Measurements from ENCODE around the gene C16orf78. TPM values are rescaled to one million over a fixed set of nuclear protein-coding genes. Genes with fewer than 3 reads are reported as not detected.

C16orf78 gene
- total and polyA plus RNA-seq, 2 of the 4 experiments (the other 2 are of a cell fraction), result not detected

- H4K20me1 ChIP-seq (ENCODE audit: insufficient read depth, low read length), result no peaks in the 10 kb centered on the region
Observed at GRCh38 chr16:49359591-49359990, 14.0 kb upstream of the C16orf78 start.

More at GRCh38 chr16:49359591-49359990, 14.0 kb upstream of the C16orf78 start:
- intact Hi-C loops (cut with micrococcal nuclease), result no loop called here
- Histone ChIP-seq H3K23ac (ENCODE audit: low read depth, low read length) (no peak overlapping the region), H3K4me2 (ENCODE audit: low read depth, low read length) (no peak overlapping the region), H2BK120ac (ENCODE audit: low read depth, low read length) (no peak overlapping the region), H3K27ac (ENCODE audit: insufficient read depth, low read length) (no peak overlapping the region), H4K5ac (ENCODE audit: low read depth, low read length) (no peak overlapping the region), H3K9me1 (ENCODE audit: insufficient read depth, low read length) (no peaks in the 10 kb centered on the region), H2AFZ (replicated peaks; ENCODE audit: low read length, poor library complexity) (no peak overlapping the region), H3K4me3 (ENCODE audit: insufficient read depth, low read depth, low read length) (no peak overlapping the region), H2AK5ac (ENCODE audit: low read depth, low read length) (no peak overlapping the region), H3K9ac (ENCODE audit: low read depth, low read length) (no peak overlapping the region), H3K36me3 (ENCODE audit: control insufficient read depth, insufficient read depth, low read length) (no peaks in the 10 kb centered on the region), H2BK5ac (ENCODE audit: low read depth, low read length, poor library complexity, severe bottlenecking) (no peak overlapping the region), H2BK15ac (ENCODE audit: low read depth, low read length) (no peak overlapping the region), H3K14ac (replicated peaks; ENCODE audit: low read depth, low read length) (no peak overlapping the region), H3K27me3 (ENCODE audit: control insufficient read depth, insufficient read depth, low read length) (no peaks in the 10 kb centered on the region; the same call in 1 of the 2 replicates), H4K91ac (ENCODE audit: insufficient read depth, low read depth, low read length) (no peak overlapping the region), H3K56ac (ENCODE audit: extremely low read depth, insufficient read depth, low read length) (no peak overlapping the region), H3K4ac (ENCODE audit: low read depth, low read length) (no peak overlapping the region), H2BK20ac (ENCODE audit: low read depth, low read length) (no peak overlapping the region), H4K8ac (ENCODE audit: low read depth in 2 of 2, low read length in 2 of 2) (no peak overlapping the region), H2AK9ac (replicated peaks; ENCODE audit: low read depth, low read length, poor library complexity) (no peak overlapping the region), H3K79me1 (ENCODE audit: low read depth in 1 of 2, low read length in 2 of 2) (no peaks in the 10 kb centered on the region), H3K9me3 (ENCODE audit: control insufficient read depth, insufficient read depth, low read length) (no peaks in the 10 kb centered on the region), H3K18ac (ENCODE audit: low read depth, low read length) (no peak overlapping the region), H3K4me1 (ENCODE audit: control insufficient read depth, insufficient read depth, low read length) (no peaks in the 10 kb centered on the region)
- ChIA-PET POLR2A (ENCODE audit: unreplicated experiment) (no interaction called here), CTCF (no interaction called here)
- TF ChIP-seq SMC3 (IDR thresholded peaks at IDR 0.05; ENCODE audit: low read depth, low read length), result no peak
- TF ChIP-seq MAZ (IDR thresholded peaks at IDR 0.05; ENCODE audit: borderline replicate concordance, low read depth, low read length), result no peak
- no peak for TF ChIP-seq USF2 (IDR thresholded peaks at IDR 0.05; ENCODE audit: low read depth, low read length)
- TF ChIP-seq CEBPB (IDR thresholded peaks at IDR 0.05; ENCODE audit: low read depth, low read length), result no peak
- TF ChIP-seq RAD21 (IDR thresholded peaks at IDR 0.05; ENCODE audit: low read length), result no peak
- TF ChIP-seq FOS (IDR thresholded peaks at IDR 0.05; ENCODE audit: low read depth, low read length), result no peak
- TF ChIP-seq RCOR1 (IDR thresholded peaks at IDR 0.05; ENCODE audit: insufficient replicate concordance, low read length), result no peak
- TF ChIP-seq POLR2A (IDR thresholded peaks at IDR 0.05; ENCODE audit: low read depth, low read length), result no peak
- TF ChIP-seq CTCF (conservative IDR thresholded peaks at IDR 0.05; ENCODE audit: low read depth, low read length), result no peak
- TF ChIP-seq RFX5 (IDR thresholded peaks at IDR 0.05; ENCODE audit: low read depth, low read length), result no peak
- TF ChIP-seq CHD1 (IDR thresholded peaks at IDR 0.05; ENCODE audit: low read depth, low read length), result no peak
- TF ChIP-seq MAFK (IDR thresholded peaks at IDR 0.05; ENCODE audit: low read depth, low read length), result no peak
- TF ChIP-seq ELK1 (IDR thresholded peaks at IDR 0.05; ENCODE audit: borderline replicate concordance, low read depth, low read length), result no peak
- TF ChIP-seq BHLHE40 (IDR thresholded peaks at IDR 0.05; ENCODE audit: low read depth, low read length), result no peak
- no peak for TF ChIP-seq NFE2L2 (IDR thresholded peaks at IDR 0.05; ENCODE audit: low read depth, low read length)
- no peak for TF ChIP-seq MXI1 (IDR thresholded peaks at IDR 0.05; ENCODE audit: borderline replicate concordance, low read depth, low read length)
- BruUV-seq (replicated peaks), result no TSS peak
- no peak for ATAC-seq (ENCODE audit: low read depth)
- in situ Hi-C loops (cut with MboI; ENCODE audit: low sequenced_read_pairs), result no loop called here
- no CpG with 5 or more reads among the region's 4 CpGs for WGBS, 2 experiments (ENCODE audit: extremely low coverage in 2 of 2, insufficient read length in 1 of 2)
- no peak for DNase-seq
- dilution Hi-C loops (cut with HindIII; ENCODE audit: low sequenced_read_pairs, unreplicated experiment), result no loop called here
